Body of pancreas (tissue), 4 donors: Measurements from ENCODE around the gene GALE. TPM values are rescaled to one million over a fixed set of nuclear protein-coding genes. Genes with fewer than 3 reads are reported as not detected.

Experiments used
- ATAC-seq: fragments of 150-250 bp; one replicate; pipeline ENCODE4 v1.9.1; 2016
- DNase-seq, 4 donors: peaks; one replicate each; pipeline ENCODE4 v3.0.0-alpha.2; 2019
- H3K27ac ChIP-seq, 4 donors: fragments of 200-600 bp; sonication (generic); 1 replicate in 3 of 4; 2 replicates in 1 of 4; pipeline versions ENCODE4 v1.5.1 to v1.6.1; 2016 to 2019; ENCODE audit warnings: mild to moderate bottlenecking in 1 of 4, mixed read lengths in 1 of 4, moderate library complexity in 1 of 4
- H3K27me3 ChIP-seq, 2 donors: fragments of 200-600 bp; sonication (generic); one replicate each; pipeline ENCODE4 v1.6.0; 2016; ENCODE audit warnings: mild to moderate bottlenecking in 1 of 2
- H3K36me3 ChIP-seq, 2 donors: fragments of 200-600 bp; sonication (generic); replicated peaks in 1 of 2; 2 replicates each; pipeline ENCODE4 v1.5.1; 2016; ENCODE audit warnings: low read depth in 2 of 2; ENCODE audit not compliant: insufficient read depth in 1 of 2
- H3K4me1 ChIP-seq: fragments of 200-600 bp; sonication (generic); one replicate; pipeline ENCODE4 v1.6.0; 2016
- H3K4me3 ChIP-seq, 2 donors: fragments of 200-600 bp; sonication (generic); 1 replicate in 1 of 2; 2 replicates in 1 of 2; pipeline ENCODE4 v1.5.1; 2016 to 2019
- H3K9me3 ChIP-seq, 3 donors: fragments of 200-600 bp; sonication (generic); 1 replicate in 2 of 3; 2 replicates in 1 of 3; pipeline ENCODE4 v1.5.1; 2016
- CTCF ChIP-seq, 7 experiments: fragments of 450-650 bp in 4 of 7; fragments of 200-600 bp in 3 of 7; sonication (generic) in 3 of 7; IDR thresholded peaks; one replicate each; pipeline ENCODE4 v1.5.1; 2016 to 2019; ENCODE audit warnings: antibody characterized with exemption in 7 of 7
- POLR2A ChIP-seq, 3 donors: fragments of 450-650 bp; IDR thresholded peaks; one replicate each; pipeline ENCODE4 v1.6.1; 2016; ENCODE audit warnings: antibody characterized with exemption in 3 of 3, mild to moderate bottlenecking in 2 of 3
- WGBS, 2 donors: methylation state at CpG; one replicate each; pipeline ENCODE4 v1.1.5; 2017; 5-methylcytosine and 5-hydroxymethylcytosine counted together
- intact Hi-C: fragments of 100-400 bp; cut with DNase I; formaldehyde crosslinking; loops from one replicate; pipeline ENCODE4 v1.15.1; 2023
- total RNA-seq, 2 donors: library from RNA; depleted of rRNA; stranded (reverse); fragments of >200 nt; gene quantifications; one replicate each; pipeline ENCODE4 v1.1.0, GENCODE V29; 2016

The GALE gene
- total RNA-seq, 2 donors from 2014 or later, result 29.3 to 32.7 TPM

DNA sequence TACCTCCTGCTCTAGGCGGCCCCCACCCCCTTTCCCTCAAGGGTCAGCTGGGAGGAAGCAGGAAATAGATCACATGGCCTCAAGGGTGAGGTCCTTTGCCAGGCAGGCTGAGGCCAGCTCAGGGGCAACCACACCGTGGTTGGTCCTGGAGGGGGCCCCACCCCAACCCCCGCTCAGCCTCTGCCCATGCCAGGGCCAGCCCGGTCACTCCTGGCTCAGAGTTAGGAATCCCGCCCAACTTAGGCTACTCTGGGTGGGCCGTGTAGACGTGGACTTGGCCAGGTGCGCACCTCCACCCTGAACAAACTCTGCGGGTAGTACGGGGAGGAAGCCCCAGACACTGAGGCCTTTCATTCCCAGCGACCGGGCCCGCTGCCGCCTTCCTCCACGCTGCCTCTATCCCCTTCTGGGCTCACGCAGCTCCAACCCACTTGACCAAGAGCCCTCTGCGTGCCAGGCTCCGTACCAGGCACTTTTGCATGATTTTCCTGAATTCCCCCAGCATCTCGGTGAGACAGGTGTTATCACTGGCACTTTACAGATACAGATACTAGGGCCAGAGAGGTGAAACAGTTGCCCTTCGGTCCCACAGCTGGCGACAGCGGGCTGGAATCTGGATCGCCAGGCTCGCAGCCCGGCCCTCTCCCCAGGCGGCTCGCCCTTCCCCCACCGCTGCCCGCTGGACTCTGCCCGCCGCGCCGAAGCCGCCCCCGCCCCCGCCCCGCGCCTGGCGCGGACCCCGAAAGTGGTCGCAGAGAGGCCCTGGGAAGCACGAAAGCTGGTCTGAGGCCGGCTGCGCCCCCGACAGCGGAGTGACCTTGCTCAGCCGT, 769 bp downstream of the GALE start:
- Histone ChIP-seq H3K27me3 (no peaks in the 10 kb centered on the region), H3K4me1 (peaks cover 33% of the 10 kb centered on the region), H3K27ac (peak overlapping the region; percentile 94 to 97 (median 96)), H3K36me3 (no peaks in the 10 kb centered on the region), H3K4me3 (peak overlapping the region; percentile 76 to 99), H3K9me3 (no peaks in the 10 kb centered on the region)
- ATAC-seq (peak; percentile 41), DNase-seq (peak; percentile 63 to 94 (median 73))
- no peak for TF ChIP-seq CTCF (IDR thresholded peaks at IDR 0.05)
- peak; percentile 63 to 85 (median 67) for TF ChIP-seq POLR2A (IDR thresholded peaks at IDR 0.05)
- intact Hi-C loops, result no loop called here
- WGBS, 2 donors, result 3 to 13% methylated on average over 5 to 47 of the region's 48 CpGs

GRCh38 chr1:23799255-23799569, 1.3 kb downstream of the GALE start:
- H3K27ac ChIP-seq, result peak overlapping the region; percentile 94 to 97 (median 96)
- H3K4me3 ChIP-seq, result no peak overlapping the region
- 53 to 75% methylated on average over 7 of the region's 7 CpGs for WGBS, 2 donors
- DNase-seq, result no peak
- no peaks in the 10 kb centered on the region for H3K27me3 ChIP-seq
- no peaks in the 10 kb centered on the region for H3K36me3 ChIP-seq
- intact Hi-C loops, result no loop called here
- no peak for ATAC-seq
- no peaks in the 10 kb centered on the region for H3K9me3 ChIP-seq
- H3K4me1 ChIP-seq, result peaks cover 33% of the 10 kb centered on the region
- TF ChIP-seq POLR2A (IDR thresholded peaks at IDR 0.05) (no peak), CTCF (IDR thresholded peaks at IDR 0.05) (no peak)

DNA sequence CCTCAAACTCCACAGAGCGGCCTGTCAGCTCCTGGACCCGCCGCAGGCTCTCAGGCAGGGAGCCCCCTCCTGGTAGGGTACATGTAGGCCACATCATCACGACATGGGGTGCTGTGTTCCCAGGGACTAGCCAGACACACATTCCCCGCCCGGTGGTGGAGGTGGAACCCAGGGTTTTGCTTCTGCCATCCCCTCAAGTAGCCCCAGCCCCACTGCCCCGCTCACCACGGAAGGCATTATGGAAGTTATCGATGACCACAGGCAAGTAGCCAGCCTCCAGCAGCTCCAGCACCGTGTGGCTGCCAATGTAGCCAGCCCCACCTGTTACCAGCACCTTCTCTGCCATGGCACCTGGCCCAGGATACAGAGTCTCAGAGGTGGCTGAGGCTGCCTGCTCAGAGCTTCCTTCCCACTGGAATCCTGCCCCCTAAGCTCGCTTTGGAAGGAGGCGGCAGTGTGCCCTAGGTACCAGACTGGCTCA, 1.9 kb downstream of the GALE start:
- WGBS, 2 donors, result 53% methylated on average over 10 of the region's 12 CpGs; no CpG with 5 or more reads in 1 of the 2 donors
- peak overlapping the region; percentile 94 to 97 (median 96) for H3K27ac ChIP-seq
- ATAC-seq, result no peak

GRCh38 chr1:23797478-23798448, 2.8 kb downstream of the GALE start:
- ATAC-seq (no peak), DNase-seq (peak in 3 of 4 donors; percentile 23 to 56 (median 49))
- peaks cover 43% of the 10 kb centered on the region for H3K4me1 ChIP-seq
- H3K4me3 ChIP-seq, result no peak overlapping the region
- TF ChIP-seq CTCF (IDR thresholded peaks at IDR 0.05) (no peak), POLR2A (IDR thresholded peaks at IDR 0.05) (no peak)
- intact Hi-C loops, result no loop called here
- peak overlapping the region in 1 of 4 donors; percentile 96 for H3K27ac ChIP-seq
- whole genome bisulfite sequencing, 2 donors, result 45 to 59% methylated on average over 13 to 20 of the region's 20 CpGs
- H3K27me3 ChIP-seq, result no peaks in the 10 kb centered on the region
- no peaks in the 10 kb centered on the region for H3K36me3 ChIP-seq
- H3K9me3 ChIP-seq, result no peaks in the 10 kb centered on the region

More for the DNA sequence above, 1.9 kb downstream of the GALE start:
- Histone ChIP-seq H3K4me3 (no peak overlapping the region), H3K9me3 (no peaks in the 10 kb centered on the region), H3K36me3 (no peaks in the 10 kb centered on the region), H3K27me3 (no peaks in the 10 kb centered on the region), H3K4me1 (peaks cover 33% of the 10 kb centered on the region)
- TF ChIP-seq CTCF (IDR thresholded peaks at IDR 0.05), result peak in 2 of 7 experiments; percentile 7 to 14
- TF ChIP-seq POLR2A (IDR thresholded peaks at IDR 0.05), result no peak
- intact Hi-C loops, result no loop called here
- peak; percentile 65 to 87 (median 77) for DNase-seq
